ENCODE data around the gene C10orf120. TPM values are rescaled to one million over a fixed set of nuclear protein-coding genes. Genes with fewer than 3 reads are reported as not detected.

Gene C10orf120
- total RNA-seq, 1 experiment from 2014 or later: not detected

GRCh38 chr10:122744257-122744656, 44.6 kb upstream of the C10orf120 start:
- no TSS peak for BruUV-seq (replicated peaks)
- peaks cover 52% of the 10 kb centered on the region for H3K27me3 ChIP-seq (replicated peaks; ENCODE audit: insufficient read depth, low read depth, low read length, poor library complexity)
- no peaks in the 10 kb centered on the region for H3K9me3 ChIP-seq (ENCODE audit: low read depth, low read length, poor library complexity, severe bottlenecking)
- DNase-seq (ENCODE audit: low spot score): no peak
- TF ChIP-seq CTCF (conservative IDR thresholded peaks at IDR 0.05; ENCODE audit: low read depth, low read length): no peak
- TF ChIP-seq EZH2 (IDR thresholded peaks at IDR 0.05; ENCODE audit: borderline replicate concordance, low read depth, low read length, poor library complexity, severe bottlenecking): peak; percentile 10
- intact Hi-C loops (cut with micrococcal nuclease; ENCODE audit: unreplicated experiment): no loop called here
- no peaks in the 10 kb centered on the region for H3K36me3 ChIP-seq (ENCODE audit: insufficient read depth, low read length, poor library complexity, severe bottlenecking)
- ChIA-PET CTCF (no interaction called here), POLR2A (ENCODE audit: low non-redundant PET) (no interaction called here)
- no peak overlapping the region for H3K27ac ChIP-seq (ENCODE audit: low read depth, low read length, poor library complexity, severe bottlenecking)
- no peaks in the 10 kb centered on the region for H3K4me1 ChIP-seq (ENCODE audit: insufficient read depth, low read length, poor library complexity, severe bottlenecking)
- H3K4me3 ChIP-seq (ENCODE audit: low read depth, low read length, poor library complexity, severe bottlenecking): no peak overlapping the region

GRCh38 chr10:122740640-122741039, 41.0 kb upstream of the C10orf120 start:
- no peaks in the 10 kb centered on the region for H3K4me1 ChIP-seq (ENCODE audit: insufficient read depth, low read length, poor library complexity, severe bottlenecking)
- no peak overlapping the region for H3K27ac ChIP-seq (ENCODE audit: low read depth, low read length, poor library complexity, severe bottlenecking)
- no peaks in the 10 kb centered on the region for H3K9me3 ChIP-seq (ENCODE audit: low read depth, low read length, poor library complexity, severe bottlenecking)
- TF ChIP-seq EZH2 (IDR thresholded peaks at IDR 0.05; ENCODE audit: borderline replicate concordance, low read depth, low read length, poor library complexity, severe bottlenecking) (no peak), CTCF (conservative IDR thresholded peaks at IDR 0.05; ENCODE audit: low read depth, low read length) (no peak)
- H3K36me3 ChIP-seq (ENCODE audit: insufficient read depth, low read length, poor library complexity, severe bottlenecking): no peaks in the 10 kb centered on the region
- DNase-seq (ENCODE audit: low spot score): peak; percentile 22
- ChIA-PET POLR2A (ENCODE audit: low non-redundant PET) (no interaction called here), CTCF (no interaction called here)
- intact Hi-C loops (cut with micrococcal nuclease; ENCODE audit: unreplicated experiment): no loop called here
- peaks cover 27% of the 10 kb centered on the region for H3K27me3 ChIP-seq (replicated peaks; ENCODE audit: insufficient read depth, low read depth, low read length, poor library complexity)
- no TSS peak for BruUV-seq (replicated peaks)
- no peak overlapping the region for H3K4me3 ChIP-seq (ENCODE audit: low read depth, low read length, poor library complexity, severe bottlenecking)

- Histone ChIP-seq H3K27ac (ENCODE audit: low read depth, low read length, poor library complexity, severe bottlenecking) (no peak overlapping the region), H3K4me1 (ENCODE audit: insufficient read depth, low read length, poor library complexity, severe bottlenecking) (no peaks in the 10 kb centered on the region), H3K27me3 (replicated peaks; ENCODE audit: insufficient read depth, low read depth, low read length, poor library complexity) (peaks cover 9% of the 10 kb centered on the region), H3K36me3 (ENCODE audit: insufficient read depth, low read length, poor library complexity, severe bottlenecking) (no peaks in the 10 kb centered on the region), H3K9me3 (ENCODE audit: low read depth, low read length, poor library complexity, severe bottlenecking) (no peaks in the 10 kb centered on the region), H3K4me3 (ENCODE audit: low read depth, low read length, poor library complexity, severe bottlenecking) (no peak overlapping the region)
- no peak for TF ChIP-seq CTCF (conservative IDR thresholded peaks at IDR 0.05; ENCODE audit: low read depth, low read length)
- no peak for TF ChIP-seq EZH2 (IDR thresholded peaks at IDR 0.05; ENCODE audit: borderline replicate concordance, low read depth, low read length, poor library complexity, severe bottlenecking)
- ChIA-PET POLR2A (ENCODE audit: low non-redundant PET) (interaction anchor here (0.7 kb wide), 1 partner anchor 83 kb away, joined by 4 read pairs; no protein-coding TSS in a partner anchor), CTCF (no interaction called here)
- no TSS peak for BruUV-seq (replicated peaks)
- DNase-seq (ENCODE audit: low spot score): no peak
- intact Hi-C loops (cut with micrococcal nuclease; ENCODE audit: unreplicated experiment): no loop called here
Measured at GRCh38 chr10:122738031-122738430, 38.4 kb upstream of the C10orf120 start.
